Kasumi-1 (cell line): ENCODE data around the gene THAP8.

Experiments used
- DNase-seq, 2 experiments: peaks; one replicate each; lab custom pipeline; 2025; lab: John Stamatoyannopoulos, UW

The THAP8 gene

DNA sequence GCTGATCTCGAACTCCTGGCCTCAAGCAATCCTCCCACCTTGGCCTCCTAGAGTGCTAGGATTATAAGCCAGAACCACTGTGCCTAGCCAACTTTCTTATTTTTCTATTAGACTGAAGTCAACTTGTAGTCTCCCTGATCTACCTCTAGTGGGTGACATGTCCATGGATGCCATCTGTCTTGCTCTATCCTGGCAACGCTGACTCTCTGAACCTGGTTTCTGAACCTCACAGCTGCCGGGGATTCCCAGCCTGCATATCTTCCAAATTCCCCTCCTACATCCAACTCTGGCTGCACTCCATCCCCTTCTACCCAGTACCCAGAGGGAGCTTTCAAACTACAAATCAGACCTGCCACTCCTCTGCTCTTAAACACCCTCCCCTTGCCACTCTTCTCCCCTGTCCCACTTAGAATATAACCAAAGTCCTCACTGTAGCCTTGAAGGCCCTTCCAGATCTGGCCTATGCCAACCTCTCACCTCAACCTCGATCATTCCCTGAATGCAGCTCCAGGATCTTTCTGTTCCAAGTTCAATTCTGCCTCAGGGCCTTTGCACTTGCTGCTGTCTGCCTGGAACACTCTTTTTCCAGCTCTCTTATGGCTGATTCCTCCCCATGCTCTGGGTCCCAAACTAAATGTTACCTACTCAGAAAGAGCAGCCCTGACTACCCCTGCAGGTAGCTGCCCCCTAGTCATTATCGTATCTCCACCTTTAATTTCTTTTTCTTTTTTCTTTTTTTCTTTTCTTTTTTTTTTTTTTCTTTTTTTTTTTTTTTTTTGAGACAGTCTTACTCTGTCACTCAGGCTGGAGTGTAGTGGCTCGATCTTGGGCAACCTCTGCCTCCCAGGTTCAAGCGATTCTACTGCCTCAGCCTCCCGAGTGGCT, 23.6 kb downstream of the THAP8 start:
- DNase-seq = peak in 1 of 2 experiments; percentile 23

DNA sequence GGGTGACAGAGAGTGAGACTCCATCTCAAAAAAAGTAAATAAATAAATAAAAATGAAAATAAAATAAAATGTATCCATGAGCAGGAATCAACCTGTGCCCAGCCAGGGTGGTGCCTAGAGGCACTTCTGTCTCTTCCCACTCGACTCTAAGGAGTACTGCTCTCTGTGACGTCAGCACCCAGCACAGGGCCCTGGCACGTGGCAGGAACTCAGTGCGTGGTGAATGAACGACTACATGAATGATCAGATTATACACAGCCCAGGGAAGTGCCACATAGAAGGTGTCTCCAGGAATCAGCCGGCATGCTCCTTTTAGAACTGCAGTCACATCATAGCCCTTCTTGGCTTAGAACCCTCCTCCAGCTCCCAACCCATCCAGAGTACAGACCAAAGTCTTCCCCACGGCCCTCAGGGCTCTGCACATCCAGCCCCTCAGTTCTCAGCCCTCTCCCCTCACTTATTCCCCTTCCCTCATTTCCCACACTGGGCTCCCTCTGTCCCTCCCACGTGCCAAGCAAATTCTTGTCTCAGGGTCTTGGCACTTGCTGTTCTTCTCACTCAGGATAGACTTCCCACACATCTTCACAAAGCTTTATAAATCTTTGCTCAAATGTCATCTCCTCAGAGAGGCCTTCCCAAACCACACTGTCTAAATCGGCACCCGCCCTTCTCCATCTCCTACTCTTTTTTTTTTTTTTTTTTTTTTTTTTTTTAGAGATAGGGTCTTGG, 25.6 kb downstream of the THAP8 start:
- no peak for DNase-seq

DNA sequence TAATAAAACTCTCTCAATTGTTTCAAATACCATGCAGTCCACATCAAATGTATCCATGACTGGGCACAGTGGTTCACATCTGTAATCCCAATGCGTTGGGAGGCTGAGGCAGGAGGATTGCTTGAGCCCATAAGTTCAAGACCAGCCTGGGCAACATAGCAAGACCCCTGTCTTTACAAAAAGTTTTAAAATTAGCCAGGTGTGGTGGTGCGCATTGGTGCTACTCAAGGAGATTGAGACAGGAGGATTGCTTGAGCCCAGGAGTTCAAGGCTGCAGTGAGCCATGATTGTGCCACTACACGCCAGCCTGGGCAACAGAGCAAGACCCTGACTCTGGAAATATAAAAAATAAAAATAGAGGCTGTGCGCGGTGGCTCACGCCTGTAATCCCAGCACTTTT, 26.4 kb downstream of the THAP8 start:
- no peak for DNase-seq

DNA sequence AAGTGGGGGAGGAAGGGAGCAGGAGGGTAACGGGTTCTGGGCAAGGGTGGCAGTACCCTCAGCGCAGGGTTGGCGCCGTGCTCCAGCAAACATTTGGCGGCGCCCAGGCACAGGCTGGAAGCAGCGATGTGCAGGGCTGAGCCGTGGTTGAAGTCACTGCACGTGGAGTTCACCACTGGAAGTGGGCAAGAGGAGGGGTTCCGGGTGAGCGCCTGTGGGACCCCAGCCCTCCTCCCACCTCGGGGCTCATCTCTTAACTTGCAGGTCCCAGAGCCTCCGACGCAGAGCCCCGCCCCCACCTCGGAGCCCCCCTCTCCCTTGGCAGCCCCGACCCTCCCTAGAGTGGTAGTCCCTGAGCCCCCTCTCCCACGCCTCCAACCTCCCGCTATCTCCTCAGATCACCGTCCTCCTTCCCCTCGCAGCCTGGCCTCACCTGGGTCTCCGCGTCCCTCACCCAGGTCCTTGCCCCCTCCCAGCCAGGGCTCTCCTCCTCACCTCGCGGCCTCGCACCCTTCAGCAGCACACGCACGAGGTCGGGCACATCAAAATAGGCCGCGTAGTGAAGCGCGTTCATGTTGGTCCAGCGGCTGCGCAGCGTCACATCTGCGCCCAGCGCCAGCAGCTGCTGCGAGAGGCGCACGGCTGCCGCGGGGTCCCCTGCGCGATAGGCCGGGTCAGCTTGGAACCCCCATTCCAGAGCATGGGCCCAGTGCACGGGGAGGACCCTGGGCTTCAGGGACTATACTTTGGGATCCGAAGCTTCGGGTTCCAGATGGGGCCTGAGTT, 27.8 kb downstream of the THAP8 start:
- no peak for DNase-seq

DNA sequence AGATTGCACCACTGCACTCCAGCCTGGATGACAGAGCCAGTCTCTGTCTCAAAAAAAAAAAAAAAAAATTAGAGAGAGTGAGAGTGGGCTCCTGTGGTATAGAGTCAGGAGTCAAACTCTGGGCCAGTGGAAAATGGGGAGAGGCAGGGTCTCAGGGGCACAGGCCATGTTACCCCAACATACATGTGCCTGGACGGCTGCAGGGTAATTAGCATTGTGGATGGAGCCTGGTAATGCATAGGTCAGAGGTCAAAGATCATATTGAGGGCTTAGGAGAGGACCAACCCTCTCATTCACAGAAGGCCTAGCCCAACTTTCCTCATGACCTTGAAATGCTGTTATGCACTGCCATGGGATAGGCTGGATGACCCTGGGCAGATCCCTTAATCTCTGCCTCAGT, 28.5 kb downstream of the THAP8 start:
- DNase-seq = no peak

DNA sequence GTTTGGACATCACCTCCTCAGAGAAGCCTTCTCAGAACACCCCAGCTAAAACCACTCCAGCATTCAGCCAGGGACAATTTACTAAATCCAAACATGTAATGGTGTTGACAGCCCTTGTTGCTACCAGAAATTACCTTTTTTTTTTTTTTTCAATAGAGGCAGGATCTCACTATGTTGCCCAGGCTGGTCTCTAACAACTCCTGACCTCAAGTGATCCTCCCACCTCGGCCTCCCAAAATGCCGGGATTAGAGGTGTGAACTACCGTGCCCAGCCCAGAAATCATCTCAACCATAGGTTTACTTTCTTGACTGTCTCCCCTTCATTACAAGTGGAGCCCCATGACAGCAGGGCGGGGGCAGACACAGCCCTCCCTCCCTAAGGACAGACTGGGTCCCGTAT, 30.7 kb downstream of the THAP8 start:
- no peak for DNase-seq

DNA sequence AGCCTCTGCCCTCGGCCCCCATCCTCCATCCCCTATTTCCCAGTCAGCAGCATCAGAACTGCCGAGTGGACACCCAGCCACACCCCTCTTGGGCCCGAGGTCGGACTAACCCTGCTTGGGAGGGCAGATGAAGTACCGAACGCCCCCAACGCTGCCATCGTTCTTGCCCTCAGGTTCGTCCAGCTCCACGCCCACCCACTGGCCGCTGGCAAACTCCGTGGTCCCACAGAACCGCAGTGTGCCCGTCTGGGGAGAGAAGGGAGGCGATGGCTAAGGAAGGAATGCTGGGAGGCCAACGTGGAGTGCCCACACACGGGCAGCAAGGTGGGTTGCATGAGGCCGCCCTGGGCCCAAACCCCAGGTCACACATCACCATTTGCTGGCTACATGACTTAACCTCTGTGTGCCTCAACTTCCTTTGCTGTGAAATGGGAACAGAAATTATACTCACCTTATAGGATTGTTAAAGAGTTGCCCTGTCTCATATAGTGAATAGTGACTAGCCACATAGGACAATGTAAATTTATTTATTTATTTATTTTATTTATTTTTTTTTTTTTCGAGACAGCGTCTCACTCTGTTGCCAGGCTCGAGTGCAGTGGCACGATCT, 34.9 kb downstream of the THAP8 start:
- no peak for DNase-seq

DNA sequence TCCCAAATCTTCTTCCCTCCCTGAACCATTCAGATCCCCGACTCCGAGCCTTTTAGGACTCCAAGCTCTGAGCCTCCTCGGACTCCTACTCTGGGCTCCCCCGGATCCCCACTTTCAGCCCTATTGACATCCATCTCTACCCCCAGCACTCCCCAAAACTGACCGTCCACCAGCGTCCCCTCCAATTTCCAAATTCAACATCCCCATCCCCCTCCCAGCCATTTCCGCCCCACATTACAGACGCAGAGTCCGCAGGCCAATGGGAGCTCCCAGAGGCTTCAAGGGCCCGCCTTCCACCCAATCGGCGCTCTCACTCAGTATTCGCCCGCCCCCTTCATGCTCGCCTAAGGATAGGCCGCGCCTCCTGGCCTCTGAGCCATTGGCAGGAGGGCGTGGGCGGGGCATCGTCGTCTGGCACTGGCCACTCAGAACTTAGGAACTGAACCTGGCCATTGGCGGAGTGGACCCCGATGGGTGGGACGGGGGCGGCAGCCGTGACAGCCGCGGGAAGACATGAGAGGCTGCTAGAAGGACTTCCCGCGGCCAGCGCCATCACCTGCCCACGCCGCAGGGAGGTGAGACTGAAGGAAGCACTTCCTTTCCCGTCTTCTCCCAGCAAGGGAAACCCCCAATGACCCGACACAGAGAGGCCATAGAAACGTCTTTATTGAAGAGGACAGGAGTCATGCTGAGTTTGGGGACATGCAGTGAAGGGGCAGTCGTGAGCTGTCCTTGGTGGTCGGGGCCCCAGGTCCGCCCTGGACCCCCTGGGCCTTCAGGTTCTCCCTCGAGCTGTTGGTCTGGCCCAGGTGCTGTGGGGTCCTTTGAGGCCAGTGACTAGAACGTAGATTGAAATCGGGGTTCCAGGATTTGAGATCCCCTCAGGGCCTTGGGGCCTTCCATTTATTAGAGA, 39.8 kb downstream of the THAP8 start, which contains the start of gene ALKBH6:
ALKBH6 (minus strand) TSS at position 202 of the 913 bp plus-strand sequence. CDS start 816 bp downstream, outside the sequence.
- DNase-seq = peak; percentile 98 to 99

DNA sequence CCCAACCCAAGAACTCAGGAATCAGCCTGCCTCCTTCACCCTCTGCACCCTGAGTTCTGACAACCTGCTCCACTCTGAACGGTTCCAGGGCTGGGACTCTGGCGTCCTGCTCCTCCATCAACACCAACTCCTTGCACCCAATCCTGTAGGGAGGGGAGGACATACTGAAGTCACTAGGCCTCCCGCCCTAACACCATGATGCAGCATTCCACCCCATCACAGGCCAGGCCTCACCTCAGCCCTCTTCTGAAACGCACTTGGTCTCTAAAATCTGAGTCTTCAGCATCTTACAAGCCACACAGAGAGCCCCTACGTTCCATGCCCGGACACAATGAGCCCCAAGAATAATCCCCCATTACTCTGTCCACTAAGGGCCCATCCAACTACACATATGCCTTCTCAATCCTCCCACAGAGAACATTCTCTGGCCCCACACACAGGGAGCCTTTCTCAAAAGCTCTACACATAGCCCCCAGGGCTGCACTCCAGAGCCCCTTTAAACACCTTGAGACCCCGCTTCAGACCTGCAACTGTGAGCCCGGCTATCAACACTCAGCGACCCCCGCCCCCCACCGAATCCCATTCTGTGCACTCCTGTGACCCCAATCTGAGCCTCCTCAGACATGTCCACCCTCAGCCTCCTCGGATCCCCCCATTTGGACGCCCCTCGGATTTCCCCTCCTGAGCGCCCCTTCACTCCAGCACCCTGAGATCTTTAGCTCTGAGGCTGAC, 40.6 kb downstream of the THAP8 start:
- DNase-seq = no peak

DNA sequence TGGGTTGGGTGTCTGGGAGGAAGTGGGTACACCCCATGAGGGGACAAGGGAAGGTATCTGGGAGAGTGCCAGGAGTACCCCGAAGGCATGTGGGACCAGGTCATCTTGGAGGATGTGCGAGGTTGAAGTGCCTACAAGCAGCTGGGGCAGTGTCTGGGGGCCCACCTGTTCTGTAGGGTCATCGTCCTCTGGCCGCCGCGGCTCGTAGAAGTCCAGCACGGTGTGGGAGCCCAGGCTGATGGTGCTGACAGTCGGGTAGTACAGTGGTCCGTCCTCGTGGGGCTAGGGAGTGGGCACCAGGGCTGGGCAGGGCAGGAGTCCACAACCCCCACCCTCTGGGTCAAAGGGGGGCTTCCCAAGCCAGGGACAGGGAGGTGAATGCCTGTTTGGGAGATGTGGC, 43.7 kb downstream of the THAP8 start:
- DNase-seq = no peak

DNA sequence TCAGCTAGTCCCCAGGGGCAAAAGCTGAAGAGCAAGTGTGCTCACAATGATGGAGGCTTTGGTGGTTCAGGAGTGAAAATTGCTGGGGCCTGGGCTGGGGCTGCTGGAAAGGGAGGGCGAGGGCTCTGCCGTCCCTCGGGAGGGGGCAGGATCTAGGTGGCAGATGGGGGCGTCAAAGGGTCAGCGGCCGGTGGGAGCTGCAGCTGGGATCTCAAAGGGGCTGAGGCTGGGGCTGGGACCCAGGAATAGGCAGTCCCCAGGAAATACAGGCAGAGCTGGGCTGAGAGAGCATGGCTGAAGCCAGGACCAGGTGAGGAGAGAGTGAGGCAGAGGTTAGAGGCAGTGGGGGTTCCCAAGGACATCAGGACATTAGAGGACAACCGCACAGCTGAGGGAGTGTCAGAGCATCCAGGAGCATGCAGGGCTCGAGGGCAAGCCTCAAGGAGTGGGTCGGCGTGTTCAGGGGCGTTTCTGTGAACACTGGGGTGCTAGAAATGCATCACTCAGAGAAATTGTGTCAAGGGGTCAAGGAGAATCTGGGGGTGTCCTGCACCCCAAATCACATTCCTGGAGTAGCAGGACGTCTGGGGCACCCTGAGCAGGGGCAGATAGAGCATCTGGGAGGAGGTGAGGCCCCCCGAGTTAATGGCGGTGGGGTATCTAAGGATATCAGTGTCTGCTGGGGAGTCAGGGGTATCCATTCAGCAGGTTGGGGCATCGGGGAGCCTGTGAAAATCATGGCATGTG, 44.3 kb downstream of the THAP8 start:
- DNase-seq = no peak

DNA sequence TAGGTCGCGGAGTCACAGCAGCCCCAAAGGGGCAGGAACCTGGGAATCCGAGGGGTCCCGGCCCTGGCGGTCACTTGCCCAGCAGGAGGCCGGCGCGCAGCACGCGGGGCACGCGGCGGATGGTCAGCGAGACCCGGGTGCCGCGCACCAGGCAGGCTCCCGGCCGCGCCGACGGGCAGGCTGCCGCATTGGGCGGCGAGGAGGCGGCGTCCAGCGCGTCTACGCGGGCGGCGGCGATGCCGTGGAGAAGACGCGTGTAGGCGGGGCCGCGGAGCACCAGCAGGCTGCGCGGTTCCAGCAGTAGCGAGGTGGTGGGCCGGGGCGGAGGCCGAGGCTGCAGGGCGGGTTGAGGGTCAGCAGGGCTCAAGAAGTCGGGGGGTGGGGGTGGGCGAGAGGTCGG, 44.9 kb downstream of the THAP8 start:
- no peak for DNase-seq

DNA sequence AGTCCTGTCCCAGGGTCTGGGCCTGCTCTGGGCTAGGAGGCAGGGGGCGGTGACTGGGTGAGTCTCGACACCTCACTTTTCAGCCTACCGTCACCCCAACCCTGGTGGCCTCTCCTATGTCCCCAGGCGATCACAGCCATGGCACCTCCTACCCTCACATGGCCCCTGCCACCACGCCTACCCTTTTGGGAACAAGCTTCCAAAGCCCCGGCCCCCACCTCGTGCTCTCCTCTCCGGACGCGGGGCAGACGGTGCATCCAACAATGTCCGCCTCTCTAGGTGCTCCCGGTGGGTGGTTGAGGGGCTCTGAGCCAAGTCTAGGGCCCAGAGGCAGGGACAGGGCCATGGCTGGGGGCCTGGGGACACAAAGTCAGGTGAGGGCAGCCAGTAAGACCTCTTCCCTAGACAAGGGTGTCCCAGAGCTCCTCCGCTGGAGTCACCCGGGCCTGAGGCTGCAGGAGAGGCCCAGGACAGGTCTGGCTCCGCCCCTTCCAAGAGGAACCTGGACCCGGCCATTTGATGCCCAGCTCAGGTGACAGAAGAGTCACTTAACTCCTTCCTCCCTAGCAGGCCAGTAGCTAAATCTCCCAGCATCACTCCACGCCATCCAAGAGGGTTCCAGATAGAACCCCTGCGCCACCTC, 45.6 kb downstream of the THAP8 start, which contains the start of gene SYNE4:
SYNE4 (minus strand) TSS at position 478 of the 643 bp plus-strand sequence; CDS start at position 346, 132 bp downstream.
- DNase-seq = no peak

DNA sequence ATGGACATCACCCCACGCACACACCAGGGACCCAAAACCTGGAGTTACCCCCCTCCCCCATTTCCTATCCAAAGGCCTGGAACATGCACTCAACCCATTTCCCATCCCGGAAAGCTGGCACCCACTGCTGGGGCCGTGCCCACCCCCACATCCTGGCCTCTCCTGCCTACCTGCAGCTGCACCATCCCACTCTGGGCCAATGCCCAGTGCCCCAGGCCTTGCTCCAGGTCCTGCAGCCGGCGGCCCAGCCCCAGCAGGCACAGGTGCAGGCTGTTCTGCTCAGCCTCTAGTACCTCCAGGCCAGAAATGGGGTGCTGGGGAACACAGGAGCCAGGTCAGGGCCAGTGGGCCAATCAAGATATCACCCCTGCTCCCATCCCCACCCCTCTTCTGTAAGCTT, 47.1 kb downstream of the THAP8 start:
- DNase-seq = no peak

DNA sequence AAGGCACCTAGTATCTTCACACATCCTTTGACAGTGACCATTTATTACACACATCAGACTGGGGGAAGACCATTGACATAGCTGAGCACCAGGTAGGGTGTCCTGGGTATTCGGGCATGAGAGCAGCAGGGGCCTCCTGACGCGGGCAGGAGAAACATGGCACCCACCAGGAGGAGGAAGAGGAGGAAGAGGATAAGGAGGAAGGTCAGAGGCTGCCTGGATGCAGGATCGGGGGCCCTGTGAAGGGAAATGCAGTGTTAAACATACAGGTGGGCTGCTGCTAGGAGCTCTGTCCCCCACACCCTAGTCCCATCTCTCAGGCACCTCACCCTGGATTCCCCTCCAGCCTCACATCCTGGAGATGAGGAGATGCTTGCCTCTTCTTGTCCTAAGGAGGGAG, 50.8 kb downstream of the THAP8 start:
- no peak for DNase-seq

DNA sequence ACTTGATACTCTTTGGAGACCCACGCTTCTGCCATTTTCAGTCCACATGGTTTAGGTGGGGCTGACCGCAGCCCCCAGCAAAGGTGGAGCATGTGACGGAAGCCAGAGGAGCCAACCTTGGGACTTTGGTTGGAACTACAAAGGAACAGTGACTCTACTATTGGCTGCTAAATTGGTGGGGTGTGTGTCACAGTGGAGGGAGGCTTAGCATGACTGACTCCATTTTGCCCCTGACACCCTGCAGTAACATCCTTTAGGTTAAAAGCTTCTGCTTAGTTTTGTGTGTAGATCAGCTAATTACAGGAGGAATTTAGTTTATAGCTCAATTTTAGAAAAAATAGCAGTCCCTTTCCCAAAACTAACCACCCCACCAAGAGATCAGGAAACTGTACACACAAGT, 52.5 kb downstream of the THAP8 start:
- DNase-seq = no peak

DNA sequence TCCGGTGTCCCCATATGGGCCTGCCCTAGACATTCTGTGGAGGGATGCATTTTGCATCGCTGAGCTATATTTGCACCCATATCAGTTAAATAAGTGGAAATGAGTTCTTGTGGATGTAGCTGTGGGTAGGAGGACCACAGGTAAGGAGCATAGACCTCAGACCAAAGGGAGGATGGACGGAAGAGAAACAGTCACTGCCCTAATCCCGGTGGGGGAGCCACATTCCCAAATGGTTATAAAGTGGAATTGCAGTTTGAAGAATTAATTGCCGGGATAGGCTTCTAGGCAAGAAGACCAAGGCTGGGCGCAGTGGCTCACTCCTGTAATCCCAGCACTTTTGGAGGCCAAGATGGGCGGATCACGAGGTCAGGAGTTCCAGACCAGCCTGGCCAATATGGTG, 57.3 kb downstream of the THAP8 start:
- DNase-seq = no peak

DNA sequence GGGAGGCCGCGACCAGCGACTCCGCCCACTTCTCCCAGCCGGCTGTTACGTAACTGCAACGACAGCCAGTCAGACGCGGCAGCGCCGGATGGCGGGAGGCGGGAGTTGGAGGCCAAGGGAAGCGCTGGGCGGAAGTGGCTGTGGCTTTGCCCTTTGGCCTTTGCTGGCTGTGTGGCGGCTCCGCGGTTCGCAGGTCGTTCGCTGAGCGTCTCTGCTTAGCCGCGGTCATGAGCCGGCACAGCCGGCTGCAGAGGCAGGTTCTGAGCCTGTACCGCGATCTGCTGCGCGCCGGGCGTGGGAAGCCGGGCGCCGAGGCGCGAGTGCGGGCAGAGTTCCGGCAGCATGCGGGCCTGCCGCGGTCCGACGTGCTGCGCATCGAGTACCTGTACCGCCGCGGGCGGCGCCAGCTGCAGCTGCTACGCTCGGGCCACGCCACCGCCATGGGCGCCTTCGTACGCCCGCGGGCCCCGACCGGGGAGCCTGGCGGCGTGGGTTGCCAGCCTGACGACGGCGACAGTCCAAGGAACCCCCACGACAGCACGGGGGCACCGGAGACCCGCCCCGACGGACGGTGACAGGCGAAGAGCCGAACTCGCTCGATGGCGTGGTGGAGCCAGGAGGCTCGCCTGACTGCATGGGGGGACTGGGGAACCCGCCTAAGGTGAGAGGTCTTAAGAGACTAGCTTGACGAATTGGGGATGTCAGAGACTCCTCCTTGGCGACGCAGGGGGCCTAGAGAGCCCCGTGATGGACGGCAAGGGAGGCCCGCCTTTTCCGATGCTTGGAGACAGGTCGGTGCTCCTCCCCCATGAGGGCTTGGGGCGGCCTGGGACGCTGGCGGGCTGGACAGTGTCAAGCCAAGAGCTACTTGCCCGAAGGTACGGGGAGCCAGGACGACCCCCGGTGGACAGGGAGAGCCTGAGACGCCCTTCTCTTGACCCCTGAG, 58.8 kb downstream of the THAP8 start, which contains the start of gene SDHAF1:
SDHAF1 (plus strand) TSS at position 141 of the 946 bp plus-strand sequence; CDS start at position 228, 87 bp downstream.
- peak; percentile 89 to 96 for DNase-seq
